PC-3 (cell line): ENCODE results near the gene L3MBTL4. TPM values are rescaled to one million over a fixed set of nuclear protein-coding genes. Genes with fewer than 3 reads are reported as not detected.

ENCODE experiments used
- ATAC-seq: fragments of 200-7000 bp; cut with Tn5 transposase; 2 replicates; pipeline ENCODE4 v1.9.1; 2020; ENCODE audit warnings: mild to moderate bottlenecking, moderate library complexity
- BruUV-seq: library from RNA; stranded (reverse); fragments of 400-500 nt; replicated peaks from 2 replicates; lab custom pipeline; 2021; lab: Mats Ljungman, UMichigan
- CTCF ChIA-PET: fragments of 300-600 bp; sonication (Branson Sonifier 250); formaldehyde crosslinking; loops from one replicate; lab custom pipeline; 2022; ENCODE audit warnings: antibody characterized with exemption; lab: Charles Lee
- POLR2A ChIA-PET: fragments of 300-600 bp; sonication (Branson Sonifier 250); formaldehyde crosslinking; loops from one replicate; lab custom pipeline; 2022; ENCODE audit warnings: antibody characterized with exemption; ENCODE audit not compliant: unreplicated experiment; lab: Charles Lee
- DNase-seq: peaks from one replicate; pipeline ENCODE4 v3.0.0-alpha.2; 2015
- H2AFZ ChIP-seq: fragments of 300-600 bp; sonication (generic); 2 replicates; pipeline ENCODE4 v1.6.0; 2016; ENCODE audit warnings: antibody characterized with exemption, low read length
- H3F3A ChIP-seq: fragments of 300-600 bp; sonication (generic); one replicate; pipeline ENCODE4 v1.6.0; 2017; ENCODE audit warnings: antibody characterized with exemption, low read length, control low read depth, mild to moderate bottlenecking; ENCODE audit not compliant: unreplicated experiment
- H3K27ac ChIP-seq: fragments of 300-600 bp; sonication (generic); 2 replicates; pipeline ENCODE4 v1.5.1; 2016; ENCODE audit warnings: mild to moderate bottlenecking, low read length
- H3K27me3 ChIP-seq: fragments of 300-600 bp; sonication (generic); 2 replicates; pipeline ENCODE4 v1.6.1; 2016; ENCODE audit warnings: low read length, mixed read lengths
- H3K36me3 ChIP-seq: fragments of 300-600 bp; sonication (generic); 2 replicates; pipeline ENCODE4 v1.6.1; 2016; ENCODE audit warnings: low read depth, mixed run types, low read length, mixed read lengths
- H3K4me1 ChIP-seq: fragments of 300-600 bp; sonication (generic); 2 replicates; pipeline ENCODE4 v1.5.1; 2016; ENCODE audit warnings: low read length; ENCODE audit not compliant: insufficient read depth
- H3K4me2 ChIP-seq: fragments of 300-600 bp; sonication (generic); 2 replicates; pipeline ENCODE4 v1.6.0; 2016; ENCODE audit warnings: low read length
- H3K4me3 ChIP-seq: fragments of 300-600 bp; sonication (generic); 2 replicates; pipeline ENCODE4 v1.5.1; 2016; ENCODE audit warnings: mild to moderate bottlenecking, low read length, mixed read lengths
- H3K79me2 ChIP-seq: fragments of 300-600 bp; sonication (generic); 2 replicates; pipeline ENCODE4 v1.6.1; 2017; ENCODE audit warnings: low read length, mixed read lengths
- H3K9ac ChIP-seq: fragments of 300-600 bp; sonication (generic); 2 replicates; pipeline ENCODE4 v1.6.0; 2016; ENCODE audit warnings: mild to moderate bottlenecking, low read length
- H3K9me2 ChIP-seq: fragments of 300-600 bp; sonication (generic); replicated peaks from 2 replicates; pipeline ENCODE4 v1.6.1; 2016; ENCODE audit warnings: mixed run types, low read length, mixed read lengths
- H3K9me3 ChIP-seq: fragments of 300-600 bp; sonication (generic); 2 replicates; pipeline ENCODE4 v1.6.1; 2016; ENCODE audit warnings: low read length, mixed read lengths
- H4K20me1 ChIP-seq: fragments of 300-600 bp; sonication (generic); 2 replicates; pipeline ENCODE4 v1.6.1; 2016; ENCODE audit warnings: low read length, mixed read lengths
- EZH2 ChIP-seq: fragments of 300-600 bp; sonication (generic); IDR thresholded peaks from one replicate; pipeline ENCODE4 v1.6.1; 2017; ENCODE audit warnings: antibody characterized with exemption, mild to moderate bottlenecking, low read length; ENCODE audit not compliant: unreplicated experiment
- EZH2phosphoT487 ChIP-seq: fragments of 300-600 bp; sonication (generic); IDR thresholded peaks from 2 replicates; pipeline ENCODE4 v1.6.1; 2018; ENCODE audit warnings: mild to moderate bottlenecking, antibody characterized with exemption, low read length, borderline replicate concordance
- intact Hi-C: fragments of 100-400 bp; cut with micrococcal nuclease; formaldehyde crosslinking; loops from 2 replicates; pipeline ENCODE4 v1.9.0; 2023
- total RNA-seq: library from RNA; depleted of rRNA; stranded (reverse); fragments of >200 nt; gene quantifications from 2 replicates; pipeline ENCODE4 v1.2.3, GENCODE V29; 2014
- TF ChIP-seq, protein P1 (sequence below): fragments of 300-600 bp; sonication (generic); conservative IDR thresholded peaks from 2 replicates; pipeline ENCODE4 v1.5.1; 2017; ENCODE audit warnings: antibody characterized with exemption, low read depth, mild to moderate bottlenecking, low read length

L3MBTL4 gene
- total RNA-seq, 1 experiment from 2014 or later = 0.47 TPM

DNA sequence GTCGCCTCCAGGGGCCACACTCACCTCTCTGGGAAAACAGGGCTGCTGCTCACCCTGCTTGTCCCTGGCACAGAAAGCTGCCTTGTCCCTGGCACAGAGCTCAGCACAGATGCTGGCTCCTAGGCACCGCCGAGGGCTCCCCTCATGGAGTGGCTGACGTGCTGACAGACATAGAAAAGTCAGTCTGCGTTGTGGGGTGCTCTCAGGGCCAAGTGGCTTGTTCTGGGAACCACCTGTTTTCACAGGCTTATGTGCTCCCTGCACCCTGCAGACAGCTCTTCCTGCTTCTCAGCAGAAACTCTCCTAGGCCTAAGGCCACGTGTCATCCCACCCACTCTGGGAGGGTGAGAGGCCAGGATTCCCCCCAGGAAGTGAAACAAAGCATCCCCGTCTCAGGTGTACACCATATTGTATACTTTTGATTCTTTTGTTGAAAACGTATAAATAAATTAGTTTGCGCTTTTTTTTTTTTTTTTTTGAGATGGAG lies 434.7 kb downstream of the L3MBTL4 start:
- no peaks in the 10 kb centered on the region for H4K20me1 ChIP-seq
- no peaks in the 10 kb centered on the region for H3F3A ChIP-seq
- H3K79me2 ChIP-seq = no peaks in the 10 kb centered on the region
- BruUV-seq = no TSS peak
- intact Hi-C loops = loop anchor here (5.0 kb wide), 2 partner anchors 88 to 103 kb away; no protein-coding TSS in a partner anchor
- H3K9ac ChIP-seq = no peak overlapping the region
- TF ChIP-seq, protein P1, sequence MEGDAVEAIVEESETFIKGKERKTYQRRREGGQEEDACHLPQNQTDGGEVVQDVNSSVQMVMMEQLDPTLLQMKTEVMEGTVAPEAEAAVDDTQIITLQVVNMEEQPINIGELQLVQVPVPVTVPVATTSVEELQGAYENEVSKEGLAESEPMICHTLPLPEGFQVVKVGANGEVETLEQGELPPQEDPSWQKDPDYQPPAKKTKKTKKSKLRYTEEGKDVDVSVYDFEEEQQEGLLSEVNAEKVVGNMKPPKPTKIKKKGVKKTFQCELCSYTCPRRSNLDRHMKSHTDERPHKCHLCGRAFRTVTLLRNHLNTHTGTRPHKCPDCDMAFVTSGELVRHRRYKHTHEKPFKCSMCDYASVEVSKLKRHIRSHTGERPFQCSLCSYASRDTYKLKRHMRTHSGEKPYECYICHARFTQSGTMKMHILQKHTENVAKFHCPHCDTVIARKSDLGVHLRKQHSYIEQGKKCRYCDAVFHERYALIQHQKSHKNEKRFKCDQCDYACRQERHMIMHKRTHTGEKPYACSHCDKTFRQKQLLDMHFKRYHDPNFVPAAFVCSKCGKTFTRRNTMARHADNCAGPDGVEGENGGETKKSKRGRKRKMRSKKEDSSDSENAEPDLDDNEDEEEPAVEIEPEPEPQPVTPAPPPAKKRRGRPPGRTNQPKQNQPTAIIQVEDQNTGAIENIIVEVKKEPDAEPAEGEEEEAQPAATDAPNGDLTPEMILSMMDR = no peak
- TF ChIP-seq EZH2 (no peak), EZH2phosphoT487 (no peak)
- ChIA-PET POLR2A (no interaction called here), CTCF (no interaction called here)
- DNase-seq (no peak), ATAC-seq (no peak)
- no peak overlapping the region for H3K27ac ChIP-seq
- H3K4me2 ChIP-seq = no peak overlapping the region
- H3K4me3 ChIP-seq = no peak overlapping the region
- no peaks in the 10 kb centered on the region for H3K36me3 ChIP-seq
- no peaks in the 10 kb centered on the region for H3K9me3 ChIP-seq
- no peaks in the 10 kb centered on the region for H3K27me3 ChIP-seq
- H3K4me1 ChIP-seq = peaks cover 8% of the 10 kb centered on the region
- no peaks in the 10 kb centered on the region for H3K9me2 ChIP-seq
- H2AFZ ChIP-seq = no peak overlapping the region

- CTCF ChIA-PET = no interaction called here
- intact Hi-C loops = loop anchor here (5.0 kb wide), 2 partner anchors 87 to 102 kb away; no protein-coding TSS in a partner anchor
- Histone ChIP-seq H3F3A (no peaks in the 10 kb centered on the region), H3K36me3 (no peaks in the 10 kb centered on the region), H3K9me2 (no peaks in the 10 kb centered on the region), H3K9ac (no peak overlapping the region), H3K79me2 (no peaks in the 10 kb centered on the region), H3K4me1 (peaks cover 14% of the 10 kb centered on the region), H3K27ac (no peak overlapping the region), H3K4me3 (no peak overlapping the region), H3K27me3 (no peaks in the 10 kb centered on the region), H3K9me3 (no peaks in the 10 kb centered on the region), H3K4me2 (no peak overlapping the region), H2AFZ (no peak overlapping the region), H4K20me1 (no peaks in the 10 kb centered on the region)
- no TSS peak for BruUV-seq
- ATAC-seq (no peak), DNase-seq (no peak)
- POLR2A ChIA-PET = no interaction called here
- TF ChIP-seq, protein P1 = no peak
- no peak for TF ChIP-seq EZH2phosphoT487
- TF ChIP-seq EZH2 = no peak
Measured at GRCh38 chr18:5979176-5979888, 435.4 kb downstream of the L3MBTL4 start.

- intact Hi-C loops = loop anchor here (5.0 kb wide), 2 partner anchors 85 to 100 kb away; no protein-coding TSS in a partner anchor
- H2AFZ ChIP-seq = no peak overlapping the region
- CTCF ChIA-PET = no interaction called here
- no peak overlapping the region for H3K27ac ChIP-seq
- H3K9me2 ChIP-seq = no peaks in the 10 kb centered on the region
- no peak for DNase-seq
- no peak overlapping the region for H3K4me2 ChIP-seq
- ATAC-seq = no peak
- H3K79me2 ChIP-seq = no peaks in the 10 kb centered on the region
- H4K20me1 ChIP-seq = no peaks in the 10 kb centered on the region
- POLR2A ChIA-PET = no interaction called here
- H3K36me3 ChIP-seq = no peaks in the 10 kb centered on the region
- no peaks in the 10 kb centered on the region for H3F3A ChIP-seq
- no peaks in the 10 kb centered on the region for H3K27me3 ChIP-seq
- no peak overlapping the region for H3K9ac ChIP-seq
- BruUV-seq = no TSS peak
- no peak overlapping the region for H3K4me3 ChIP-seq
- no peak for TF ChIP-seq EZH2phosphoT487
- TF ChIP-seq, protein P1 = no peak
- no peaks in the 10 kb centered on the region for H3K9me3 ChIP-seq
- peaks cover 14% of the 10 kb centered on the region for H3K4me1 ChIP-seq
Measured at GRCh38 chr18:5977022-5977421, 437.7 kb downstream of the L3MBTL4 start.
